Measurements from ENCODE around the gene WDR89.
"Not testable (repeated sequence)": the region's sequence is repeated elsewhere in the genome, so short reads cannot be mapped to it uniquely, and the experiment has no call there.

The WDR89 gene

DNA sequence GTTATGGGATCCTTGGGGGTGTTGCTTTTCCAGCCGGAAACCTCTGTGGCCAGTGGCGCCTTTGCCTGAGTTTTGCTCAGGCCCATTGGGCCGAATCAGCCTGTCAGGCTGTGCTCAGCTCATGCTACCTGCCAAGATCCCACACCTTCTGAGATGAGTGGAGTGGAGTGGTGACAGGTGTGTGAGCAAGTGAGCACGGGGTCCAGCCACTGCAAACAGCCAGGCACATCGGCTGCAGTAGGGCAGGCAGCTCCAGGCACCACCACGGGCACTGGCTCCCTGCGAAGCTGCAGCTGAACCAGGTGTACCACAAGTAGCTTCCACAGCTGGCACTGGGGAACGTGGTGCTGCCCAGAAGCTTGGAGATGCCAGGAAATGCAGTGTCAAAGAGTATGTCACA lies 21.1 kb upstream of the WDR89 start:
- DNase-seq (ENCODE audit: extremely low read depth, insufficient read length) = no peak
- no peaks in the 10 kb centered on the region for H3K36me3 ChIP-seq (ENCODE audit: control insufficient read depth, insufficient read depth, low read length)
- H3K27me3 ChIP-seq (replicated peaks; ENCODE audit: control insufficient read depth, insufficient read depth, low read length) = no peaks in the 10 kb centered on the region
- H3K4me3 ChIP-seq (replicated peaks; ENCODE audit: low read depth, low read length) = no peak overlapping the region
- no peak for TF ChIP-seq CTCF (IDR thresholded peaks at IDR 0.05; ENCODE audit: insufficient read depth, low read length, poor library complexity, severe bottlenecking)

DNA sequence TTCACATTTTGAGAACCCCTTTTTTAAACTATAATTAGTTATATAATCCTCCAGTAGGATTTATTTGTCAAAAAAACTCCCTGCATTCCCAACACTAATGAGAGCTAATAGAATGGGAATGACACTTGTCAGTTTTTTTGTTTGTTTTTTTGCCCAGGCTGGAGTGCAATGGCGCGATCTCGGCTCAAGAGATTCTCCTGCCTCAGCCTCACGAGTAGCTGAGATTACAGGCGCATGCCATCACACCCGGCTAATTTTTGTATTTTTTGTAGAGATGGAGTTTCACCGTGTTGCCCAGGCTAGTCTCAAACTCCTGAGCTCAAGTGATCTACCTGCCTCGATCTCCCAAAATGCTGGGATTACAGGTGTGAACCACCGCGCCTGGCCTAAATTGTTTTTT lies 20.2 kb upstream of the WDR89 start:
- H3K36me3 ChIP-seq (ENCODE audit: control insufficient read depth, insufficient read depth, low read length); DNase-seq (ENCODE audit: extremely low read depth, insufficient read length); H3K4me3 ChIP-seq (replicated peaks; ENCODE audit: low read depth, low read length); H3K27me3 ChIP-seq (replicated peaks; ENCODE audit: control insufficient read depth, insufficient read depth, low read length): not testable (repeated sequence)

GRCh38 chr14:63659726-63660125 lies 18.1 kb upstream of the WDR89 start:
- H3K36me3 ChIP-seq (ENCODE audit: control insufficient read depth, insufficient read depth, low read length) = no peaks in the 10 kb centered on the region
- H3K27me3 ChIP-seq (replicated peaks; ENCODE audit: control insufficient read depth, insufficient read depth, low read length) = no peaks in the 10 kb centered on the region
- DNase-seq (ENCODE audit: extremely low read depth, insufficient read length) = no peak
- TF ChIP-seq CTCF (IDR thresholded peaks at IDR 0.05; ENCODE audit: insufficient read depth, low read length, poor library complexity, severe bottlenecking) = no peak
- no peak overlapping the region for H3K4me3 ChIP-seq (replicated peaks; ENCODE audit: low read depth, low read length)

GRCh38 chr14:63656194-63656593 lies 14.5 kb upstream of the WDR89 start:
- no peak for DNase-seq (ENCODE audit: extremely low read depth, insufficient read length)
- no peak for TF ChIP-seq CTCF (IDR thresholded peaks at IDR 0.05; ENCODE audit: insufficient read depth, low read length, poor library complexity, severe bottlenecking)
- H3K36me3 ChIP-seq (ENCODE audit: control insufficient read depth, insufficient read depth, low read length) = no peaks in the 10 kb centered on the region

DNA sequence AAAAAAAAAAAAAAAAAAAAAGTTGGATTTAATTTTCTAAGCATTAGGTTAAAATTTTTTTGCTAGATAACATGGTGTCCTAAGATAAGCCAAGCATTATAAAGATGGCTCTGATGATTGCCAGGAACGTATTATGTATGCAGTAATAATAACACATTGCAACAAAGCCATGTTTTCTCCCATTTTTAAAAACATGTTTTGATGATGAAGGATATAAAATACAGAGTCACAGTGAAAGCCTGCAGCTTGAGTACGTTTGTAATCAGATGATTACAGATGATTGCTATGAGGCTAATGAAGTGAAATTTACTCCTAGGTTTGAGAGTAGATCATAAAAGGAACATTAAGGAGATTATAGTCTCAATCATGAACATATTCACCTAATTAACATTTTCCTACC lies 13.3 kb upstream of the WDR89 start:
- Histone ChIP-seq H3K36me3 (ENCODE audit: control insufficient read depth, insufficient read depth, low read length) (no peaks in the 10 kb centered on the region), H3K4me3 (replicated peaks; ENCODE audit: low read depth, low read length) (no peak overlapping the region), H3K27me3 (replicated peaks; ENCODE audit: control insufficient read depth, insufficient read depth, low read length) (no peaks in the 10 kb centered on the region)
- no peak for DNase-seq (ENCODE audit: extremely low read depth, insufficient read length)
- no peak for TF ChIP-seq CTCF (IDR thresholded peaks at IDR 0.05; ENCODE audit: insufficient read depth, low read length, poor library complexity, severe bottlenecking)

More at GRCh38 chr14:63656194-63656593, 14.5 kb upstream of the WDR89 start:
- Histone ChIP-seq H3K4me3 (replicated peaks; ENCODE audit: low read depth, low read length) (no peak overlapping the region), H3K27me3 (replicated peaks; ENCODE audit: control insufficient read depth, insufficient read depth, low read length) (no peaks in the 10 kb centered on the region)

DNA sequence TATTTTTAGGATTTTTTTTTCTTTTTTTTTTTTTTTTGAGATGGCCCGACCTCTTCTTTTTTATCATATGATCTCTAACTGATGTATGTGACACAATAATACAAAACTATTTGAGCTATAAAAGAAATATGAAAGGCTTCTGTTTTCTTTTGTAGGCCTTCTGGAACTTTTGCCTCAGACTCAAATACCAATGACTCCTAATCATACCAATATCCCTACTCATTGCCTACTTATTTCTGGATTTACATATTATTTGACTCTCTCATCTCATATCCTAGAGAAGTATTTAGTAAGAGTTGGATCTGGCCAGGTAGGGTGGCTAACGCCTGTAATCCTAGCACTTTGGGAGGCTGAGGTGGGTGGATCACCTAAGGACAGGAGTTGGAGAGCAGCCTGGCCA lies 12.7 kb upstream of the WDR89 start:
- Histone ChIP-seq H3K4me3 (replicated peaks; ENCODE audit: low read depth, low read length) (no peak overlapping the region), H3K27me3 (replicated peaks; ENCODE audit: control insufficient read depth, insufficient read depth, low read length) (no peaks in the 10 kb centered on the region), H3K36me3 (ENCODE audit: control insufficient read depth, insufficient read depth, low read length) (no peaks in the 10 kb centered on the region)
- DNase-seq (ENCODE audit: extremely low read depth, insufficient read length) = no peak
- TF ChIP-seq CTCF (IDR thresholded peaks at IDR 0.05; ENCODE audit: insufficient read depth, low read length, poor library complexity, severe bottlenecking) = no peak
